22Rv1 (cell line): Measurements from ENCODE around the gene ZNF662.
"Not testable (repeated sequence)": the region's sequence is repeated elsewhere in the genome, so short reads cannot be mapped to it uniquely, and the experiment has no call there.

Experiments
- ZFX ChIP-seq: fragments of 450-650 bp; IDR thresholded peaks from 2 replicates; pipeline ENCODE4 v1.6.1; 2017; ENCODE audit warnings: antibody characterized with exemption, borderline replicate concordance
- TF ChIP-seq, protein P1 (sequence below): fragments of 450-650 bp; IDR thresholded peaks from 2 replicates; pipeline ENCODE4 v1.5.1; 2017; ENCODE audit warnings: mild to moderate bottlenecking

DNA sequence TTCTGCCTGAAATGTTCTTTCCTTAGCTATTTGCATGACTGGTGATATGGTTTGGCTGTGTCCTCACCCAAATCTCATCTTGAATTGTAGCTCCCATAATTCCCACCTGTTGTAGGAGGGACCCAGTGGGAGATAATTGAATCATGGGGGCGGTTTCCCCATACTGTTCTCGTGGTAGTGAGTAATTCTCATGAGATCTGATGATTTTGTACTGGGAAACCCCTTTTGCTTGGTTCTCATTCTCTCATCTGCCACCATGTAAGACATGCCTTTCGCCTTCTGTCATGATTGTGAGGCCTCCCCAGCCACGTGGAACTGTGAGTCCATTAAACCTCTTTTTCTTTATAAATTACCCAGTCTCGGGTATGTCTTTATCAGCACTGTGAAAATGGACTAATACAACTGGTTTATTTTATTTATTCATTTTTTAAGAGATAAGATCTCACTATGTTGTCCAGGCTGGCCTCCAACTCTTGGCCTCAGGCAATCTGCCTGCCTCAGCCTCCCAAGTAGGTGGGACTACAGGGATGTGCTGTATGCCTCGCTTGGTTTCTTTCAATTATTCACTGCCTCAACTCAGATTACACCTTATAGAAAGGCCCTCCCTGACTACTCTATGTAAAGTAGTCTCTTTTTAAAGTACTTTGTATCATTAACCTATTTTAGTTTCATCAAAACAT, 22.6 kb upstream of the ZNF662 start:
- TF ChIP-seq, protein P1, sequence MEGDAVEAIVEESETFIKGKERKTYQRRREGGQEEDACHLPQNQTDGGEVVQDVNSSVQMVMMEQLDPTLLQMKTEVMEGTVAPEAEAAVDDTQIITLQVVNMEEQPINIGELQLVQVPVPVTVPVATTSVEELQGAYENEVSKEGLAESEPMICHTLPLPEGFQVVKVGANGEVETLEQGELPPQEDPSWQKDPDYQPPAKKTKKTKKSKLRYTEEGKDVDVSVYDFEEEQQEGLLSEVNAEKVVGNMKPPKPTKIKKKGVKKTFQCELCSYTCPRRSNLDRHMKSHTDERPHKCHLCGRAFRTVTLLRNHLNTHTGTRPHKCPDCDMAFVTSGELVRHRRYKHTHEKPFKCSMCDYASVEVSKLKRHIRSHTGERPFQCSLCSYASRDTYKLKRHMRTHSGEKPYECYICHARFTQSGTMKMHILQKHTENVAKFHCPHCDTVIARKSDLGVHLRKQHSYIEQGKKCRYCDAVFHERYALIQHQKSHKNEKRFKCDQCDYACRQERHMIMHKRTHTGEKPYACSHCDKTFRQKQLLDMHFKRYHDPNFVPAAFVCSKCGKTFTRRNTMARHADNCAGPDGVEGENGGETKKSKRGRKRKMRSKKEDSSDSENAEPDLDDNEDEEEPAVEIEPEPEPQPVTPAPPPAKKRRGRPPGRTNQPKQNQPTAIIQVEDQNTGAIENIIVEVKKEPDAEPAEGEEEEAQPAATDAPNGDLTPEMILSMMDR: not testable (repeated sequence)
- not testable (repeated sequence) for TF ChIP-seq ZFX
